H1 (cell line): Measurements from ENCODE around the gene SFXN2. TPM values are rescaled to one million over a fixed set of nuclear protein-coding genes. Genes with fewer than 3 reads are reported as not detected.
A peak's percentile ranks its signal among the peaks of the same experiment; 100 is the strongest.

Source experiments
- CTCF ChIA-PET: fragments of 300-600 bp; sonication (Branson Sonifier 250); formaldehyde crosslinking; loops from one replicate; lab custom pipeline; 2021; ENCODE audit not compliant: partially characterized antibody; lab: Charles Lee
- POLR2A ChIA-PET: fragments of 300-600 bp; sonication (Branson Sonifier 250); formaldehyde crosslinking; loops from one replicate; lab custom pipeline; 2021; ENCODE audit warnings: inconsistent platforms; ENCODE audit not compliant: partially characterized antibody; lab: Charles Lee
- DNase-seq, 2 experiments: peaks; one replicate each; pipeline versions ENCODE4 v3.0.0 to v3.0.0-alpha.2; 2010 to 2022; ENCODE audit warnings: low spot score in 2 of 2, low read depth in 1 of 2, mixed read lengths in 1 of 2
- FAIRE-seq: peaks from 2 replicates; lab custom pipeline; 2011; peaks lifted over from hg19 to GRCh38; lab: Jason Lieb, UNC
- H2AFZ ChIP-seq: 2 replicates; pipeline ENCODE4 v1.8.1; 2012; ENCODE audit warnings: low read length, inconsistent platforms
- H2AK5ac ChIP-seq: 2 replicates; pipeline ENCODE4 v1.6.1; 2013; ENCODE audit warnings: low read depth, low read length
- H2BK120ac ChIP-seq: replicated peaks from 2 replicates; pipeline ENCODE3; 2013; ENCODE audit warnings: low read depth, low read length, inconsistent platforms
- H2BK12ac ChIP-seq: 2 replicates; pipeline ENCODE4 v1.6.1; 2013; ENCODE audit warnings: low read depth, low read length
- H2BK15ac ChIP-seq: 2 replicates; pipeline ENCODE4 v1.6.1; 2013; ENCODE audit warnings: low read length
- H2BK20ac ChIP-seq: 2 replicates; pipeline ENCODE4 v1.6.1; 2013; ENCODE audit warnings: low read length
- H2BK5ac ChIP-seq: 2 replicates; pipeline ENCODE4 v1.6.1; 2013; ENCODE audit warnings: low read depth, low read length
- H3K14ac ChIP-seq: 2 replicates; pipeline ENCODE4 v1.6.1; 2013; ENCODE audit warnings: inconsistent platforms; ENCODE audit not compliant: insufficient read length
- H3K18ac ChIP-seq: 2 replicates; pipeline ENCODE4 v1.6.1; 2013; ENCODE audit warnings: low read length; ENCODE audit errors: extremely low read depth
- H3K23ac ChIP-seq: 2 replicates; pipeline ENCODE4 v1.6.1; 2013; ENCODE audit warnings: inconsistent platforms; ENCODE audit not compliant: insufficient read length
- H3K23me2 ChIP-seq: 2 replicates; pipeline ENCODE4 v1.6.1; 2013; ENCODE audit warnings: low read depth, low read length
- H3K27ac ChIP-seq: 2 replicates; pipeline ENCODE4 v1.6.1; 2011; ENCODE audit warnings: low read depth, low read length, inconsistent platforms
- H3K27me3 ChIP-seq, 4 experiments: replicated peaks in 1 of 4; 1 replicate in 1 of 4; 2 replicates in 3 of 4; pipeline versions ENCODE4 v1.6.1 to v1.8.1; 2011 to 2013; ENCODE audit warnings: low read length in 3 of 4, mild to moderate bottlenecking in 3 of 4, inconsistent platforms in 2 of 4, mixed read lengths in 2 of 4, moderate library complexity in 1 of 4; ENCODE audit not compliant: control insufficient read depth in 3 of 4, insufficient read depth in 3 of 4; ENCODE audit errors: extremely low read depth in 1 of 4
- H3K36me3 ChIP-seq, 4 experiments: 2 replicates each; pipeline versions ENCODE4 v1.6.1 to v1.8.1; 2011 to 2013; ENCODE audit warnings: mild to moderate bottlenecking in 4 of 4, low read length in 3 of 4, moderate library complexity in 2 of 4, control low read depth in 1 of 4, inconsistent platforms in 1 of 4; ENCODE audit not compliant: insufficient read depth in 4 of 4, control insufficient read depth in 2 of 4
- H3K4ac ChIP-seq: replicated peaks from 2 replicates; pipeline ENCODE3; 2013; ENCODE audit warnings: low read length, low read depth, mixed read lengths, inconsistent platforms; ENCODE audit not compliant: insufficient read length
- H3K4me1 ChIP-seq, 4 experiments: replicated peaks in 1 of 4; 1 replicate in 1 of 4; 2 replicates in 3 of 4; pipeline versions ENCODE4 v1.6.1 to v1.8.1; 2011 to 2013; ENCODE audit warnings: low read length in 3 of 4, inconsistent platforms in 2 of 4, mixed read lengths in 1 of 4; ENCODE audit not compliant: insufficient read depth in 4 of 4, control insufficient read depth in 3 of 4
- H3K4me2 ChIP-seq, 2 experiments: 2 replicates each; pipeline versions ENCODE4 v1.6.1 to v1.8.1; 2011 to 2013; ENCODE audit warnings: low read depth in 2 of 2, low read length in 2 of 2, control low read depth in 1 of 2, inconsistent platforms in 1 of 2, mild to moderate bottlenecking in 1 of 2; ENCODE audit not compliant: insufficient read depth in 1 of 2
- H3K4me3 ChIP-seq, 4 experiments: fragments of 200-600, 300-600 bp in 1 of 4; sonication (generic), shearing (Covaris generic), sonication (Bioruptor Twin) in 1 of 4; 2 replicates each; pipeline versions ENCODE4 v1.5.1 to v1.8.1; 2011 to 2016; ENCODE audit warnings: low read length in 4 of 4, low read depth in 3 of 4, control low read depth in 2 of 4, inconsistent platforms in 2 of 4, mild to moderate bottlenecking in 2 of 4, mixed read lengths in 1 of 4, moderate library complexity in 1 of 4; ENCODE audit not compliant: insufficient read depth in 2 of 4; ENCODE audit errors: extremely low read depth in 1 of 4
- H3K56ac ChIP-seq: replicated peaks from 2 replicates; pipeline ENCODE3; 2013; ENCODE audit warnings: low read depth, mild to moderate bottlenecking, mixed read lengths, low read length, inconsistent platforms; ENCODE audit not compliant: insufficient read length
- H3K79me1 ChIP-seq: 2 replicates; pipeline ENCODE4 v1.6.1; 2013; ENCODE audit warnings: low read depth, low read length, control low read depth
- H3K79me2 ChIP-seq, 2 experiments: 2 replicates each; pipeline versions ENCODE4 v1.6.1 to v1.8.1; 2012 to 2013; ENCODE audit warnings: low read length in 2 of 2, mild to moderate bottlenecking in 2 of 2, inconsistent platforms in 1 of 2; ENCODE audit not compliant: insufficient read depth in 2 of 2, control insufficient read depth in 1 of 2
- H3K9ac ChIP-seq, 4 experiments: replicated peaks in 1 of 4; 1 replicate in 1 of 4; 2 replicates in 3 of 4; pipeline versions ENCODE4 v1.6.1 to v1.8.1; 2011 to 2013; ENCODE audit warnings: low read depth in 3 of 4, low read length in 3 of 4, control low read depth in 2 of 4, mild to moderate bottlenecking in 2 of 4, moderate library complexity in 2 of 4, inconsistent platforms in 1 of 4; ENCODE audit errors: extremely low read depth in 1 of 4
- H3K9me3 ChIP-seq, 2 experiments: 2 replicates each; pipeline versions ENCODE4 v1.6.1 to v1.8.1; 2012 to 2013; ENCODE audit warnings: mild to moderate bottlenecking in 2 of 2, moderate library complexity in 2 of 2, control low read depth in 1 of 2, inconsistent platforms in 1 of 2, low read depth in 1 of 2, low read length in 1 of 2, mixed read lengths in 1 of 2; ENCODE audit not compliant: insufficient read depth in 2 of 2
- H4K20me1 ChIP-seq, 2 experiments: replicated peaks in 1 of 2; 2 replicates each; pipeline versions ENCODE3 to v1.8.1; 2011 to 2013; ENCODE audit warnings: inconsistent platforms in 2 of 2, low read length in 2 of 2, mild to moderate bottlenecking in 1 of 2; ENCODE audit not compliant: insufficient read depth in 2 of 2, control insufficient read depth in 1 of 2
- H4K5ac ChIP-seq: 2 replicates; pipeline ENCODE4 v1.6.1; 2013; ENCODE audit warnings: low read length, low read depth, mixed read lengths, inconsistent platforms; ENCODE audit not compliant: insufficient read length
- H4K8ac ChIP-seq: 2 replicates; pipeline ENCODE4 v1.8.0; 2013; ENCODE audit warnings: mild to moderate bottlenecking, moderate library complexity, low read length, inconsistent platforms; ENCODE audit not compliant: insufficient read depth; ENCODE audit errors: extremely low read depth
- H4K91ac ChIP-seq: replicated peaks from 2 replicates; pipeline ENCODE3; 2013; ENCODE audit warnings: low read length, mixed read lengths, inconsistent platforms; ENCODE audit not compliant: insufficient read length
- BCL11A ChIP-seq, 2 experiments: IDR thresholded peaks; one replicate each; pipeline ENCODE4 v1.6.1; 2011; ENCODE audit warnings: low read depth in 2 of 2, low read length in 2 of 2, mild to moderate bottlenecking in 2 of 2
- KDM1A ChIP-seq: fragments of 200-600, 300-600 bp; sonication (generic); IDR thresholded peaks from 2 replicates; pipeline ENCODE4 v1.7.1; 2016; ENCODE audit warnings: mild to moderate bottlenecking, low read length, borderline replicate concordance
- POU5F1 ChIP-seq: IDR thresholded peaks from 2 replicates; pipeline ENCODE4 v1.6.1; 2011; ENCODE audit warnings: low read depth, mild to moderate bottlenecking, low read length, moderate library complexity
- RFX5 ChIP-seq: IDR thresholded peaks from 2 replicates; pipeline ENCODE4 v1.6.1; 2011; ENCODE audit warnings: low read depth, low read length, improper control_type of control experiment, borderline replicate concordance
- TBP ChIP-seq: IDR thresholded peaks from 2 replicates; pipeline ENCODE4 v1.6.1; 2011; ENCODE audit warnings: low read depth, low read length, improper control_type of control experiment
- WGBS, 2 experiments: shearing (Covaris generic) in 1 of 2; methylation state at CpG; one replicate each; pipeline versions ENCODE4 v1.1.6 to v1.1.7; 2013 to 2015; ENCODE audit warnings: low lambda C conversion rate in 2 of 2, mixed read lengths in 2 of 2, inconsistent platforms in 1 of 2, low coverage in 1 of 2, missing lambda C conversion rate in 1 of 2; ENCODE audit not compliant: insufficient replicate concordance in 2 of 2, insufficient coverage in 1 of 2, insufficient read length in 1 of 2; ENCODE audit errors: extremely low coverage in 1 of 2, missing lambda C conversion rate in 1 of 2; 5-methylcytosine and 5-hydroxymethylcytosine counted together
- polyA plus RNA-seq, 7 experiments: library from polyadenylated mRNA; depleted of rRNA in 3 of 7; stranded (reverse) in 5 of 7; unstranded in 2 of 7; fragments of >200 nt in 5 of 7; fragments of 200-250 nt in 2 of 7; gene quantifications; 1 replicate in 5 of 7; 2 replicates in 1 of 7; 4 replicates in 1 of 7; pipeline versions ENCODE4 v1.2.1 to v1.2.3, GENCODE V29; 2011 to 2013; ENCODE audit warnings: missing spikeins in 2 of 7, mixed read lengths in 2 of 7
- total RNA-seq: library from RNA; stranded (reverse); fragmentation: NEBNext Ultra II Directional; extraction: Animal tissue kit (Norgen Biotek cat#: 25700); gene quantifications from 2 replicates; pipeline ENCODE4 v1.2.1, GENCODE V29; 2021
- TF ChIP-seq, protein P1 (sequence below): IDR thresholded peaks from 2 replicates; pipeline ENCODE4 v1.6.1; 2012; ENCODE audit warnings: low read length, inconsistent platforms
- TF ChIP-seq, protein P2 (sequence below): IDR thresholded peaks from 2 replicates; pipeline ENCODE4 v1.6.1; 2011; ENCODE audit warnings: low read length, improper control_type of control experiment

Gene SFXN2
- total and polyA plus RNA-seq, 2 of the 8 experiments (the other 6 are each of a cell fraction or from before 2014, with no cell fraction given) = 20.5 to 23.5 TPM

DNA sequence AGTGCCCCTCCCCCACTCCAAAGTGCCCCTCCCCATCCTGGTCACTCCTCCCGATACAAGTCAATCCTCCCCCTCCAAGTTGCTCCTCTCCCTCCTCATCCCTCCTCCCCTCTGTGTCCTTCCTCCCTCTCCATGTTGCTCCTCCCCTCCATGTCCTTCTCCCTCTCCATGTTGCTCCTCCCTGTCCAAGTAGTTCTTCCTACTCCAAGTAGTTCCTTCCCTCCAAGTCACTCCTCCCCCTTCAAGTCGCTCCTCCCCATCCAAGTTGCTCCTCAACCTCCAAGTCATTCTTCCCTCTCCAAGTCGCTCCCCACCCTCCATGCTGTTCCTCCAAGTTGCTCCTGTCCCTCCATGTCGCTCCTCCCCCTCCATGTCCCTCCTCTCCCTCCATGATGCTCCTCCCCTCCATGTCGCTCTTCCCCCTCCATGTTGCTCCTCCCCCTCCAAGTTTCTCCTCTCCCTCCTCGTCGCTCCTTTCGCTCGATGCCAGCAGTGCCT, 20.7 kb downstream of the SFXN2 start:
- Histone ChIP-seq H3K4me1 (peaks cover 0 to 3% (median 2%) of the 10 kb centered on the region in 4 experiments; a peak in 3 of 7 replicates), H2AK5ac (peak overlapping the region; percentile 4; the same call in 1 of the 2 replicates), H4K8ac (no peak overlapping the region), H3K9ac (no peak overlapping the region), H3K27ac (no peak overlapping the region), H3K9me3 (no peaks in the 10 kb centered on the region), H3K14ac (no peak overlapping the region), H3K4me3 (no peak overlapping the region), H3K27me3 (no peaks in the 10 kb centered on the region), H4K20me1 (no peaks in the 10 kb centered on the region), H3K23ac (no peak overlapping the region), H3K23me2 (no peaks in the 10 kb centered on the region), H3K79me2 (no peaks in the 10 kb centered on the region), H4K5ac (no peak overlapping the region), H3K79me1 (no peaks in the 10 kb centered on the region), H2BK120ac (no peak overlapping the region), H2AFZ (no peak overlapping the region), H3K18ac (peak overlapping the region; percentile 32), H3K4me2 (no peak overlapping the region), H4K91ac (no peak overlapping the region), H3K36me3 (peaks cover 17 to 56% (median 35%) of the 10 kb centered on the region in 4 experiments), H2BK15ac (no peak overlapping the region), H3K4ac (no peak overlapping the region), H2BK20ac (no peak overlapping the region), H2BK12ac (no peak overlapping the region; the same call in 1 of the 2 replicates), H3K56ac (no peak overlapping the region), H2BK5ac (peak overlapping the region; percentile 81)
- ChIA-PET POLR2A (interaction anchor here (1.1 to 2.3 kb wide), 3 partner anchors 8 to 10 kb away, joined by 4 to 5 read pairs (median 5); partner anchors contain the start of gene WBP1L), CTCF (interaction anchor here (1.0 to 1.4 kb wide), 2 partner anchors 15 to 183 kb away, joined by 4 to 6 read pairs; partner anchors contain the start of gene CNNM2)
- DNase-seq (no peak), FAIRE-seq (no peak)
- 78% methylated on average over 8 of the region's 9 CpGs; no CpG with 5 or more reads in 1 of the 2 experiments for WGBS, 2 experiments
- no peak for TF ChIP-seq BCL11A (IDR thresholded peaks at IDR 0.05; ENCODE audit: low read depth in 2 of 2, low read length in 2 of 2)
- TF ChIP-seq KDM1A = peak; percentile 83; the same call in 1 of the 2 replicates
- TF ChIP-seq, protein P1, sequence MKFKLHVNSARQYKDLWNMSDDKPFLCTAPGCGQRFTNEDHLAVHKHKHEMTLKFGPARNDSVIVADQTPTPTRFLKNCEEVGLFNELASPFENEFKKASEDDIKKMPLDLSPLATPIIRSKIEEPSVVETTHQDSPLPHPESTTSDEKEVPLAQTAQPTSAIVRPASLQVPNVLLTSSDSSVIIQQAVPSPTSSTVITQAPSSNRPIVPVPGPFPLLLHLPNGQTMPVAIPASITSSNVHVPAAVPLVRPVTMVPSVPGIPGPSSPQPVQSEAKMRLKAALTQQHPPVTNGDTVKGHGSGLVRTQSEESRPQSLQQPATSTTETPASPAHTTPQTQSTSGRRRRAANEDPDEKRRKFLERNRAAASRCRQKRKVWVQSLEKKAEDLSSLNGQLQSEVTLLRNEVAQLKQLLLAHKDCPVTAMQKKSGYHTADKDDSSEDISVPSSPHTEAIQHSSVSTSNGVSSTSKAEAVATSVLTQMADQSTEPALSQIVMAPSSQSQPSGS = no peak
- TF ChIP-seq POU5F1 = no peak
- TF ChIP-seq, protein P2, sequence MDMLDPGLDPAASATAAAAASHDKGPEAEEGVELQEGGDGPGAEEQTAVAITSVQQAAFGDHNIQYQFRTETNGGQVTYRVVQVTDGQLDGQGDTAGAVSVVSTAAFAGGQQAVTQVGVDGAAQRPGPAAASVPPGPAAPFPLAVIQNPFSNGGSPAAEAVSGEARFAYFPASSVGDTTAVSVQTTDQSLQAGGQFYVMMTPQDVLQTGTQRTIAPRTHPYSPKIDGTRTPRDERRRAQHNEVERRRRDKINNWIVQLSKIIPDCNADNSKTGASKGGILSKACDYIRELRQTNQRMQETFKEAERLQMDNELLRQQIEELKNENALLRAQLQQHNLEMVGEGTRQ = no peak
- no peak for TF ChIP-seq RFX5
- TF ChIP-seq TBP = no peak
